Vagina (tissue), 2 donors: ENCODE data around the gene EHD3.

Experiments
- CTCF ChIP-seq, 3 experiments: fragments of 450-650 bp in 2 of 3; fragments of 200-600 bp in 1 of 3; sonication (generic) in 1 of 3; IDR thresholded peaks; one replicate each; pipeline ENCODE4 v1.5.1; 2017 to 2019; ENCODE audit warnings: antibody characterized with exemption in 3 of 3, mild to moderate bottlenecking in 2 of 3, moderate library complexity in 2 of 3
- POLR2A ChIP-seq, 2 donors: fragments of 450-650 bp; IDR thresholded peaks; one replicate each; pipeline ENCODE4 v1.6.1; 2017; ENCODE audit warnings: antibody characterized with exemption in 2 of 2, mild to moderate bottlenecking in 2 of 2, moderate library complexity in 2 of 2

GRCh38 chr2:31227711-31228125, 6.2 kb upstream of the EHD3 start:
- TF ChIP-seq POLR2A (IDR thresholded peaks at IDR 0.05) (no peak), CTCF (IDR thresholded peaks at IDR 0.05) (no peak)
